HG02840 (cell line): ENCODE data around the gene PIMREG.

ENCODE experiments used
- ATAC-seq: cut with Tn5 transposase; IDR thresholded peaks from one replicate; pipeline ENCODE4 v1.9.1; 2021; ENCODE audit warnings: mild to moderate bottlenecking, moderate library complexity, moderate number of reproducible peaks; ENCODE audit not compliant: unreplicated experiment, low FRiP score

The PIMREG gene, protein sequence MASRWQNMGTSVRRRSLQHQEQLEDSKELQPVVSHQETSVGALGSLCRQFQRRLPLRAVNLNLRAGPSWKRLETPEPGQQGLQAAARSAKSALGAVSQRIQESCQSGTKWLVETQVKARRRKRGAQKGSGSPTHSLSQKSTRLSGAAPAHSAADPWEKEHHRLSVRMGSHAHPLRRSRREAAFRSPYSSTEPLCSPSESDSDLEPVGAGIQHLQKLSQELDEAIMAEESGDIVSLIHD

DNA sequence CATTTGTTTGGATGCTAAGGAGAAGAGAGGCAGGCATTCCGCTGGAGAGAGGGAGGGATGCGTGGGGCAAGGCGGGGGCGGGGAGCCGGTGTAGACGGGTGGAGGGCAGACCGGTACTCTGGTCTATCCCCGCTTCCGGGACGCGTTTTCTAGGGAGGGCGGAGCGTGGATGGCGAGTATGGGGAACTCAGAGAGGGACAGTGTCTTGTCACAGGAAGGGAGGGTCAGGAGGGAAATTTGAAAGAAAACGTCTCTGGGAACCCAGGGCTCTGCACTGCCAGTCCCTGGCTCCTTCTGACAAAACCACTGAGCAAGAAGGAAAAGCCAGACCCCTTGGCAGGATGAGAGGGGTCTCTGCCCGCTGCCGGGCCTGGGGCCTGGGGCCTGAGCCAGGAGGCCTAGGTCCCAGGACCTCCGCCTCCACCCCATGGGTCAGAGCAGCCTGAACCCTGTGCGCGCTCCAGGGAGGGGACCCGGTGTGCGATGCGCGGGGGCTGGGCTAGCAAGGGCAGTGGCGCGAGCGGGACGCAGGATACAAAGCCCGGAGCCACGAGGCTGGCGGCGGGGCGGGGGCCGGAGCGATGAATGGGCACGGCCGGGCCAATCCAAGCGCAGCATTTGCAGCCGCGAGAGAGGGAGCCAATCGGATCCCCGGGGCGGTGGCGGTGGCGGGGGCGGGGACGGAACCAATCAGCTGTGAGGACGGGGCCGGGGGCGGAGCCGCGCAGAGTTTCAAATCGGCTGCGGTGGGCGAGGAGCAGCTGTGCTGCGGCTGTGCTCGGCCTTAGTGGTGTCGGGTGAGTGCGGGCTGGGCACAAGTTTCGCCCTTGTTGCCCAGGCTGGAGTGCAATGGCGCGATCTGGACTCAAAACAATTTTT is at the start of gene PIMREG:
TSS of gene PIMREG (plus strand) at position 764 of the 879 bp plus-strand sequence. CDS start 656 bp downstream, outside the sequence.
- peak; percentile 85 for ATAC-seq

DNA sequence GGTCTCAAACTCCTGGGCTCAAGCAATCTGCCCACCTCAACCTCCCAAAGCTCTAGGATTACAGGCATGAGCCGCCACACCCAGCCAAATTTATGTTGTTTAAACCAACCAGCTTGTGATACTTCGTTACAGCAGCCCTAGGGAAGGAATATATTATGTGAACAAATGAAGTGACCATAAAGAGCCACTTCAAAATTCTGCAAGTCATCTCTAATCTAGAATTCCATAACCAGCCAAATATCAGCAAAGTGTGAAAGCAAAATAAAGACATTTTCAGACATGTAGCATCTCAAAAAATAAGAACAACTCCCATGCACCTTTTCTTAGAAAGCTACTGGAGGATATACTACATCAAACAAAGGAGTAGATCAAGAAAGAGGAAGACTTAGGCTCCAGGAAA is 45.3 kb upstream of the PIMREG start:
- no peak for ATAC-seq

DNA sequence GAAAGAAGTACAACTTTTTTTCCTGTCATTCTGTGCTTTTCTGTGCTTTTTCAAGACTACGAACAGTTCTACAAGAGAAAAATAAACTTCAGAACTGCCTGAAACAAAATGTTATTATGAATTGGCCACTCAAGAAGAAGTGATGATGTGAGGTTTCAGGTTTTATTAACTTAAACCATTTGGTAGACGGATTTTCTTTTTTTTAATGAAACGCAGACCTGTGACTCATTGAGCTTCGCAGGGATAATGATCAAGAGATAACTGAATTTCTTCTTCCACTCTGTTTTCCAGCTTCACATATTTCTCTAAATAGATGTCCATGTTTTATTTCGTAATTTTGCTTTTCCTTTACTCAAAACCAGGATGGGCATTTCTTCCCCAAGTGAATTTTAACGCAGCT is 42.0 kb upstream of the PIMREG start:
- ATAC-seq, result no peak

DNA sequence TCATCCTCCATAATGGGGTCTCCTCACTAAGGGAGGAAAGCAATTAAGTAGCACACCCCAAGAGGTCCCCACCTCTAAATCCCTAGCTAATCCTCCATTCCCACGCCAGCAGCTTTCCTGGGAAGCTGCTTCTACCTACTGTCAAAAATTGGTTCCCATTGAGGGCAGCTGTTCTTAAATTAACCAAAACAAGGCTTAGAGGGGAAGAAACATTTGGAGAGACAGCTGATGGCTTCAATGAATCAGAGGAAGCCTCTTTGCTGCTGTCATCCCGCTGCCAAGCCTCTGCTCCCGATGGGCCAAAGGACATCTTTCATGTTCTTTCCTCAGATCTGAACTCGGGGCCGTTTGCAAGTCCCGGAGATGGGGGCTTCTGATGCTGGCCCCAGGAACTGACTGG is 36.0 kb upstream of the PIMREG start:
- ATAC-seq, result no peak

DNA sequence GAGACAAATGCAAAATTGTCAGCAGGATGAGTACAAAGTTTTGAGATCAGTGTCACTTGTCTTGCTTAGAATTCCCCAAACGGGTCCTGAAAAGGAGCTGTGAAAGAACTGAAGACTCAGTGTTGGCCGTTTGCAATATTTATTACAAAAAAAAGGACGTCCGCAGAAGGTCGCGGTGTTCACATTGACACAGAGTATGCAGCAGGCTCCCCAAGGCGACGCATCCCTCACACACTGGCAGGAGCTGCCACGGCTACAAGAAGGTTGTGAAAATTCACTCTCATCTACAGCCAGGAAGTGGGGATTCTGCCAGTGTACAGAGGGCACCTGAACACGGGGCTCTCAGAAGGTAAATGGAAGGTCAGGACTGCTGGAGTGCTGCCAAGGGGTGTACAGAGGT is 35.5 kb upstream of the PIMREG start:
- ATAC-seq, result no peak

DNA sequence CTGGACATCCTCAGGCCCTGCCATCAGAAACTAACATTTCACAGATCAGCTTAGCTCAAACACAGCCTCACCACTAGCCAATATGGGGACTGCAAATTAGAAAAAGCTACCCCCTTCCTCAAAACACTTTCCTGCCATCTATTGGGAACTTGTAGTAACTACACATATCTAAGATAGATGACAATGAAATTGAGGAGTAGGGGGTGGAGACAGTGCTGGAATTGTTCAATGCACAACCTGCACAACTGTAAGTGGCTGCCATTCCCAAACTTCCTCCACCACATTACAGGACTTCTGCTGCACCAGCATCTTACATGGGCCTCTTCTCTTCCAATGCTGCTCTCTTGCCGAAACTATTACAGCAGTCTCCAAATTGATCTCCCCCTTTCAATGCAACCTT is 31.2 kb upstream of the PIMREG start:
- ATAC-seq, result no peak

DNA sequence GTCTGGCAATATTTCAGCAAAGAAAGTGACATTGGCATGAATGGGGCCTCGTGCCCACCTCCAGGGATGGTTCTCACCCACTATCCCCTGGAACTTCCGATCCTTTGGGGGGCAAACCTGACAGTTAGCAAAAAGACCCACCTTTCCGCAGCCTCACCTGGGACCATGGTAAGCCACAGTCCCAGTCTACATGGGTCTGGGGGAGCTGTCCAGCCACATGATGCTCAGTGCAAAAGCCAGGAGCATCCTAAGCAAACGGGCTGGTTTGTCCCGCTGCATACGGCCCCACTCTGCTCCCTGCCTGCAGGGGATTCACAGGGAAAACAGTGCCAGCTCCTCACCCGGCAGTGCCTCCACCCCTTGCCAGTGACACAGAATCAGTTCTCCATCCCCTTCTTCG is 28.6 kb upstream of the PIMREG start:
- ATAC-seq, result no peak

DNA sequence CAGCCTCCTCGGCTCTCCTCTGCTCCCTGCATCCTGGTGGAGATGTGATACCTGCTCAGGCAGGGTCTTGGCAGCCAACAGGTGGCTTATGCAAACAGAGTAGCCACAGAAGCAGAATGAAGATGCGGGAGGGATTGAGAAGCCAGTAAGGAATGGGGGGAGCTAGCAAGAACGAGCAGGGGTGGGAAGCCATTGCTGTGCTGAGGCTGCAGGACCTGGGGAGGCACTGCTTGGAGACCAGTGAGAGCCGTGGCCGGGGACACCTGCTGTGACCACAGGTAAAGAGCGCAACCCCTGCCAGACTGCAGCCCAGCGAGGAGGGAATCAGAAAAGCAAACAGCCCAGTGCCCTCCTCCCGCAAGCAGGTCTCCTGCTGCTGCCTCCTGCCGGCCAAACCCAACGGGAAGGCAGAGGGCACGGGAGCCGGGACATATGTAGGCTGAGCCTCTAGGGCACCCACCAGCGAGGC is 24.0 kb upstream of the PIMREG start:
- no peak for ATAC-seq

DNA sequence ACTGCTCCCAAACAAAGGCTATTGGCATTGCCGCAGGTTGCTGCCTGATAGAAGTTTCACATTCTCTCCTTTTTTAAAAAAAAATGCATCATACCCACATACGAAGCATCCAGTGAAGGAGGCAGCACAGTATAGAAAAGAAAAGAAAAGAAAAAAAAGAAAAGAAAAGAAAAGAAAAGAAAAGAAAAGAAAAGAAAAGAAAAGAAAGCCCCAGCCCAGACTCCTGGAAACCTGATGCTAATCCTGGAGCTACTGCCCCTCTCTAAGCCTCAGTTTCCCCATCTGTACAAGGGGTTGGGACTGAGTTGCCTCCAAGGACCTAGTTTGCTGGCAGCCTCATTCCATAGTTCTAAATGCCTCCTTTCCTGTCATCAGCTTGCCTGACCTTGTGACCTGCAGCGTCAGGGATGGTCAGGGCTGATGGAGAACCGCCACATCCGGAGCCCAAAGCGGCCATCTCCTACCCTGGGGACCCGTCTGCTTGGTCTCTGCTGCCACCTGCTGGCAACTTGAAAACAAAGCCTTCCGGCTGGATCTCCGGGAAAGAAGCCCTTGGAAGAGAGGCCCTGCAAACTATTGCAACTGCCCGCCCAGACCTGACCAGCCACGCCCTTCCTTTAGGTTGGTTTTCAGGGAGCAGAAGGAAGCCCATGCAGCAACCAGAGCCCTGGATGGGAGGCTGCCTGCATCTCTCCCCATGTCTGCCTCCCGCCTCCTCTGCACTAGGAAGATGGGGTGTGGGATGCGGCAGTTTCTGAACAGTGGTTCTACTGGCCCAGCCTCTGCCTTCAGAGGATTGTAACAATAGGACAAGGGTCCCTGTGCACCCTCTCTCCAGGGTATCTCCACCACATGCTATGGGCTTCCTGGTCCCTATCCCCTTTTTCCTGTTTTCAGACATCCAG is 22.3 kb upstream of the PIMREG start:
- ATAC-seq, result no peak

DNA sequence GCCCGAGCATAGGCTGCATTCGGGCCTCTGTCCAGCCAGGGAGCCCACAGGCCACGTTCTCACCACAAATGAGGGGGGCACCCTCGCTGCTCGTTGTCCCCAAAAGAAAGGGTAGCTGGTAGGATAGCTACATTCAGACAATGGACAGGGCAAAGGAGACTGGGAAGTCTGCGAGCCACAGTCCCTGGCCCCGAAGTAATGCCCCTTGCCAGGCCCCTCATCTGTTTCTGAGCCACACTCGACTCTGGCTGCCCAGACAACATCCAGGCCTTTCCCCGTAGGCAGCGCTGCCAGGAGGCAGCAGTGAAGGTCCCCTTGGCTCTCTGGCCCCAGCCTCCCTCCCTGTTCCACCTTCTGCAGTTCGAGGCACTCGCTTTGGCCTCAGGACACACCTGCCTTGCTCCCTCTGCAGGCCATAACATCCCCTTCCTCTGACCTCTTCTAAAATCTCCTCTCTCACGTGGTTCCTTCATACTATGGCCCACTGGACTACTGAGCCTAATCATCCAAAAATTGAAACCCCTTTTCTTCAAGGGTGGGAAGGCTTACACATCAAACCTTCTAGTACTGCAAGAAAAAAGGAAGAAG is 21.5 kb upstream of the PIMREG start:
- ATAC-seq, result no peak

DNA sequence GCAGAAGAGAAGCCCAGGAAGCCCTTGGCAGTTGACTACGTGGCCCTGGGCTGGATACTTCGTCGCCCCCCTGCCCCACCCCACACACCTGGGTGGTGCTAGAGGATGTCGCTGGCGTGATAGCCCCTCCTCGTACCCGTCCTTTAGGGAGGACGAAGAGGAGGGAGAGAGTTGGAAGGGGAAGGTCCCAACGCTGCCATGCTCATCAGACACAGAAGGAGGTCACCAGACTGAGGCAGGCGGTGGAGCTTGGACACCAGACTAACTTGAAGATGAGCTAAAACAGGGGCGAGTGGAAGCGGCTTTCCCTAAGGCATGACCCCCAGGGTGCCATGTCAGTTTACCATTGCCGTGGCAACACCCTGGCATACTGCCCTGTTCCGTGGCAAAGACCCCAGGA is 20.3 kb upstream of the PIMREG start:
- no peak for ATAC-seq

DNA sequence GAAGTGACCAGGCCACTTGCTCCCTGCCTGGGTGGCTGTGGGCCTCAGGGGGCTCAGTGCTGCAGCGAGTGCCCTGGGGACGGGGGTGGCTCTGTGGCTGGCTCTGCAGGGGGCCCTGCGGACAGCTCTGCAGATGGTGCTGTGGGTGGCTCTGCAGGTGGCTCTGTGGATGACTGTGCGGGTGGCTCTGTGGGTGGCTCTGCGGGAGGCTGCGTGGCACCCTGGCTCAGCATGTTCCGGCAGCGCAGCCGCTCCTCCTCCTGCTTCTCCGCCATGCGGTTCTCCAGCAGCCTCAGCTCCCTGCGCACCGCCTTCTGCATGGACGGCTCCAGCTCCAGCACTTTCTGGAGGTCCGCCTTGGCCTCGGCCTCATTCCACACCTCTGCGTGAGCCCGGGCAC is 18.8 kb upstream of the PIMREG start:
- ATAC-seq, result no peak

DNA sequence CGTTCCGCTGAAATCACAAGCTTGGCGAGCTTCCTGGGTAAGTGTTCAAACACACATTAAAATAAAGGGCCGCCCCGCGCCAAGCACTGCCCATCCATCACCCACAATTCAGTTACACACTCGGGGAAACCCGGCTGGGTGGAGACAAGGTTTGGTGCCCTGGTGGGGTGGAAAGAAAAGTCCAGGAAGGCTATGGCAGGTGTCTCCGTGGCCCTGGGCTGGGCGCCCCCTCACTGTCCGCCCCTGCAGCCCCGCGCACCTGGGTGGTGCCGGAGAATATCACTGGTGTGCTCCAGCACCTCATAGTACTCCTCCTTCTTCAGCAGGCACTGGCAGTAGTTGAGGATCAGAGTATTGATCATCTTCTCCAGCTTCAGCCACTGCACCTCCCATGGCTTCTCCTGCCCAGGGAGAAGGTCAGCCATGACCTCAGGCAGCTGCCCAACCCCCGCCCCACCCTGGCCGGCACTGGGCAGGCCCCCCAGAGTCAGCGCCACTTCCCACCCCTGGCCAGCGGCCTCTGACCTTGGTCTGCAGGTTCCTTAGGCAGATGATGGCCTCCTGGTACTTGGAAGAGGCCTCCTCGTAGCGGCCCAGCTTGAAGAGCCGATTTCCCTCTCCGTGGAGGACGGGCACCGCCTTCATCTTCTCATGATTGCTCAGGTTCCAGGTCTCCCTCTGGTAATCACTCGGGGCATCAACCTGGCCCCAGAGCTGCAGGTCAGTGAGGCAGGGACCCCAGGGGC is 17.7 kb upstream of the PIMREG start:
- no peak for ATAC-seq

DNA sequence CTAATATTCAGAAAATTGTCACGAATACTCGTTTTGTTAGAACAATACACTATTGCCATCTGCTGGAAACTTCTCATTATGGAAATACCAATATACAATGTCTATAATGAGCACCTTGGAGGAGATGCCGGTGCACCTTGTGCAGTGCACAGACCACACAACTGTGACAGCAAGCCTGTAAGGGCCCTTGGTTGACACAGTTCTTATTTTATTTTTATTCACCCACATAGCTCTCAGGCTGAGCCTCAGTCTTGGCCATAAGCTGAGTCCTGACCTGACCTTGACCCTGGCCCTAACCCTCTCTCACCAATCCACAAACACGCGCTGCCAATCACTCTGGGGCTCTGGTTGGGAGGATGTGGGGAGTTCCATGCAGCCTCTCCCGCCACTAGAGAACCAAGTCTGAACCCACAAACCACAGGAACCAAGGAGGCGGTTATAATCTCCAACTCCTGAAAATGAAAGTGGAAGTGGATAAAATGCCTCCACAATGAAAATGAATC is 16.9 kb upstream of the PIMREG start:
- no peak for ATAC-seq

DNA sequence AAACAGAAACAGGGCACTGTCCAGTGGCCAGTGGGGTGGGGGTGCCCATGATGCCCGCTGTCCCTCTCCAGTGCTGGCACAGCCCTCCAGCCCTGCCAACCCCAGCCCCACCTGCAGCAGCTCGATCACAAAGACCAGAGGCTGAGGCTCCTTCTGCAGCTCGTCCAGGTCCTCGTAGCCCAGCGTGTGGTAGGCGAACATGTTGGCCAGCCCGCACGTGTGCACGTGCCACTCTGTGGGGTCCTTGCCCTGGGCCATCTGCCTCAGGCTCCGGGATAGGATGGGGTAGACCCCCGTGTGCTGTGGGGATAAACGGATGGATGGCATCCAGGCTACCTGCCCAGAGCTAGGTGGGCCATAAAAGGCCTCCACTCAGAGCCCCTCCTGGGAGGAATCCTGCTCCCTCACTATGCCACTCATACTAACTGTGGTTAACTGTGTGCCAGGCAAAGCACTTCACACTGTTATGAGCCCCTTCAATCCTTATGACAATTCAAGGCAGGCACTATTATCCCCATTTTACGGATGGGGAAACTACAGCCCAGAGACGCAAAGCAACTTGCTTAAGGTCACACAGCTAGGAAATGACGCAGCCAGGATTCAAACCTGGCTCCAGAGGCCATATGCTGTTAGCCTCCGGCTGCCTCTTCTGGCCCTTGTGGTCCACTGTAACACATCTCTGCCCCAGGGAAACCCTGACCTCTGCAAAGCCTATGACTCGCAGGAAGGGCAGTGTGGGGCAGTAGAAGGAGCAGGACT is 15.9 kb upstream of the PIMREG start:
- ATAC-seq, result no peak

DNA sequence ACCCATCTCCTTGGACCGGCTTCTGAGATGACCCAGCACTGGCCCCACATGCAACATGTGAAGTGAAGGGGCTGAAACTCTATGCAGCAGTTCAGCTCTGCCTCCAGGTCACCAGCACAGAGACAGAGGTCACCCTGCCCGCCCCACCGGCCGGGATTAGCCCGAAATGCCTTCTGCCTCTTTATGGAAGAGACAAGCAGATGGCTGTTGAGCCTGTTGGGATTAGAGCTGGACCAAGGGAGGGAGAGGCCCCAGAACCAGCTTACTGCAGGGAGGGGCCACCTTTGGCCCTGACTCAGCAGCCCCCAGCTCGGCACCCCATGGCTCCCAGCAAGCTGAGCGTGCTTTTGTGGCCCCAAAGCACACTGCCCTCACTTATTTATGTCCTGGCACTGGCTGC is 15.0 kb upstream of the PIMREG start:
- no peak for ATAC-seq

DNA sequence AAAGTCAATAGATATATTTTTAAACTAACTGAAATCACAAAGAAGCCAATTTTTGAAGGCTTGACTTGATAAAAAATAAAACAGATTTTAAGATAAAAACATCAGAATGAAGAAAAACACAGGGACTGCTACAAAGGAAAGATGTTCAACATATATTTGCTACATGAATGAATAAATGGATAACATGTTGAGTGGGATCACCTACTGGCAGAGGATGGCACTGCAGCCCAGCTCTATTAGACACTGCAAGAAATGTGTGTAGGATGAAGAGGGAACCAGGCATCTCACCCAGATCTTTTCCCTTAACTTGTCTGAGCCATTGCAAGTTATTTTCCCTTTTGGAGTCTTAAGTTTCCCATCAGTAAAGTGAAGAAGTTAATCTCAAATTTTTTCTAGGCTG is 13.5 kb upstream of the PIMREG start:
- ATAC-seq, result no peak

DNA sequence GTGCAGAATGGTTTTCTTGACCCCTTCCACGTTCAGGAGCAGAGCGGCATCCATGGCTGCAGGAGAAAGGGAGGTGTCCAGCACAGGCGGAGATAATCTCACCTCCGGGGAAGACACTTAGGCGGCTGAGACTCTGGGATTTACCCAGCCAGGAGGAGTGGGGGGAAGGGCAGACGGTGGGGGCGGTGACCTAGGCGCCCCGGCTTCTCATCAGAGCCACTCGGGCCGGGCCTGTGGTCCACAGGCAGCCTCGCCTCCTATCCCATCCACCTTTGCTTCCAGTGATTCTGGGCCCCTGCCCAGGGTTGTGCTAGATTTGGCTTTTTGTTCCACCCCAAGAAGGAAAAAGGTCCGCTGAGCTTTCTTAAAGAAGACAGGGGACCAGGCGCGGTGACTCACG is 9.2 kb upstream of the PIMREG start, which contains the start of gene AIPL1:
TSS of gene AIPL1 (minus strand) at position 71 of the 400 bp plus-strand sequence. CDS start at position 54, 17 bp downstream.
- no peak for ATAC-seq

DNA sequence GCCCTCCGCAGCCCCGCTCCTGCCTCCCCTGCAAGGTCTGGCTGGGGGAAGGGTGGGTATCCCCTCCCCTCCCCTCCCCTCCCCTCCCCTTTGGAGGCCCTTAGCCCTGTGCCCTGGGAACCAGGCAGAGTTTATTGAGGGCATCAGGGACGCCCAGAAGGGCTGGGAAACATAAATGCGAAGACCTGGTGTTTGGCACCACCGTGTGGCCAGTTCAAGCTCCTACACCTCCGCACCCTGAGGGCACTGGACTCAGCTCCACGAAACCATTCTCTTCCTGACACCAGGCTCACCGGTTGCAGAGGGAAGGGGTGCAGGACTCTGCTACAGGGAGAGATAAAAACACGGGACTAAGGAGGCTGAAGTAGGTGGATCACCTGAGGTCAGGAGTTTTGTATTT is 8.3 kb upstream of the PIMREG start:
- no peak for ATAC-seq
